K562 (cell line): ENCODE measurements around the gene ODAPH. TPM values are rescaled to one million over a fixed set of nuclear protein-coding genes. Genes with fewer than 3 reads are reported as not detected.

Experiments used
- ATAC-seq: fragments of 200-7000 bp; cut with Tn5 transposase; 3 replicates; pipeline ENCODE4 v1.9.1; 2020; ENCODE audit warnings: moderate library complexity
- BruUV-seq: library from RNA; stranded (reverse); fragments of 400-500 nt; replicated peaks from 2 replicates; lab custom pipeline; 2021; lab: Mats Ljungman, UMichigan
- CTCF ChIA-PET: fragments of 300-600 bp; formaldehyde crosslinking; extraction: SDS; loops from one replicate; lab custom pipeline; 2021; ENCODE audit warnings: low intra/inter-chr PET ratio; lab: Yijun Ruan, JAX
- POLR2A ChIA-PET: fragments of 300-600, 350-650 bp; sonication (Branson Sonifier 250); formaldehyde crosslinking; extraction: SDS; loops from one replicate; lab custom pipeline; 2021; ENCODE audit warnings: antibody characterized with exemption, inconsistent platforms; lab: Yijun Ruan, JAX
- DNase-seq, 4 experiments: peaks; one replicate each; pipeline versions ENCODE4 v3.0.0 to v3.0.0-alpha.2; 2011 to 2018; ENCODE audit warnings: low spot score in 3 of 4, mixed read lengths in 3 of 4; ENCODE audit errors: extremely low read depth in 1 of 4
- FAIRE-seq: peaks from 2 replicates; lab custom pipeline; 2011; peaks lifted over from hg19 to GRCh38; lab: Jason Lieb, UNC
- H2AFZ ChIP-seq: 2 replicates; pipeline ENCODE4 v1.6.0; 2011; ENCODE audit warnings: low read depth, low read length, control low read depth, inconsistent platforms
- H3K27ac ChIP-seq: fragments of 200-600 bp; 3 replicates; pipeline ENCODE4 v1.8.0; 2011; ENCODE audit warnings: low read depth, mild to moderate bottlenecking, control low read depth, inconsistent platforms, low read length, moderate library complexity, mixed read lengths; ENCODE audit errors: extremely low read depth
- H3K27me3 ChIP-seq, 2 experiments: fragments of 300-600 bp in 1 of 2; 2 replicates in 1 of 2; 3 replicates in 1 of 2; pipeline versions ENCODE4 v1.6.0 to v1.8.0; 2011; ENCODE audit warnings: inconsistent platforms in 2 of 2, low read length in 2 of 2, mild to moderate bottlenecking in 1 of 2, mixed read lengths in 1 of 2, moderate library complexity in 1 of 2; ENCODE audit not compliant: control insufficient read depth in 2 of 2, insufficient read depth in 2 of 2
- H3K36me3 ChIP-seq: fragments of 300-600 bp; 3 replicates; pipeline ENCODE4 v1.8.0; 2011; ENCODE audit warnings: mild to moderate bottlenecking, low read length, inconsistent platforms; ENCODE audit not compliant: control insufficient read depth, insufficient read depth
- H3K4me1 ChIP-seq, 2 experiments: fragments of 200-600 bp in 1 of 2; replicated peaks in 1 of 2; 2 replicates in 1 of 2; 3 replicates in 1 of 2; pipeline versions ENCODE4 v1.5.1 to v1.8.0; 2011; ENCODE audit warnings: inconsistent platforms in 2 of 2, low read length in 2 of 2, mild to moderate bottlenecking in 1 of 2, mixed read lengths in 1 of 2, moderate library complexity in 1 of 2; ENCODE audit not compliant: control insufficient read depth in 2 of 2, insufficient read depth in 2 of 2
- H3K4me2 ChIP-seq: 2 replicates; pipeline ENCODE4 v1.6.1; 2011; ENCODE audit warnings: low read length, control low read depth, inconsistent platforms, mixed read lengths; ENCODE audit not compliant: insufficient read depth
- H3K4me3 ChIP-seq: fragments of 200-600 bp; sonication (generic), shearing (Covaris generic); 2 replicates; pipeline ENCODE4 v1.5.1; 2016; ENCODE audit warnings: control low read depth, inconsistent platforms
- H3K79me2 ChIP-seq: fragments of 200-600 bp; 3 replicates; pipeline ENCODE4 v1.8.0; 2011; ENCODE audit warnings: low read length, inconsistent platforms; ENCODE audit not compliant: control insufficient read depth, insufficient read depth
- H3K9ac ChIP-seq, 2 experiments: 2 replicates each; pipeline versions ENCODE4 v1.6.0 to v1.6.1; 2011; ENCODE audit warnings: low read depth in 2 of 2, low read length in 2 of 2, control low read depth in 1 of 2, inconsistent platforms in 1 of 2, mild to moderate bottlenecking in 1 of 2, mixed read lengths in 1 of 2; ENCODE audit not compliant: insufficient read depth in 1 of 2
- H3K9me1 ChIP-seq: one replicate; pipeline ENCODE4 v1.6.0; 2011; ENCODE audit warnings: inconsistent platforms, mild to moderate bottlenecking, low read length, moderate library complexity; ENCODE audit not compliant: control insufficient read depth, insufficient read depth
- H3K9me3 ChIP-seq: replicated peaks from 2 replicates; pipeline ENCODE4 v1.5.1; 2011; ENCODE audit warnings: low read depth, low read length, inconsistent platforms; ENCODE audit not compliant: control insufficient read depth, insufficient read depth
- H4K20me1 ChIP-seq: replicated peaks from 2 replicates; pipeline ENCODE4 v1.6.1; 2011; ENCODE audit warnings: low read length, inconsistent platforms, mixed read lengths; ENCODE audit not compliant: control insufficient read depth, insufficient read depth
- CEBPG ChIP-seq, 3 experiments: fragments of 200-800 bp in 1 of 3; sonication (Bioruptor generic) in 1 of 3; sonication (generic) in 1 of 3; formaldehyde crosslinking in 1 of 3; IDR thresholded peaks in 2 of 3; conservative IDR thresholded peaks in 1 of 3; 2 replicates each; pipeline versions ENCODE4 v1.6.1 to v1.8.0; 2016 to 2022; ENCODE audit warnings: missing compliant biosample characterization in 2 of 3, missing genetic modification characterization in 2 of 3, mild to moderate bottlenecking in 1 of 3, missing genetic modification reagents in 1 of 3
- EP400 ChIP-seq: fragments of 450-650 bp; IDR thresholded peaks from 2 replicates; pipeline ENCODE4 v1.6.1; 2017; ENCODE audit warnings: antibody characterized with exemption, mild to moderate bottlenecking, moderate library complexity
- ZNF512 ChIP-seq: IDR thresholded peaks from 2 replicates; pipeline ENCODE4 v1.6.1; 2016; ENCODE audit warnings: missing genetic modification characterization, missing compliant biosample characterization
- ZNF584 ChIP-seq: fragments of 200-800 bp; sonication (Bioruptor generic); IDR thresholded peaks from 2 replicates; pipeline ENCODE4 v1.6.1; 2016; ENCODE audit warnings: low read depth, mild to moderate bottlenecking, missing genetic modification characterization, missing compliant biosample characterization
- WGBS: fragments of 100-300 bp; shearing (Covaris generic); methylation state at CpG from one replicate; pipeline ENCODE4 v1.1.6; 2016; ENCODE audit warnings: low coverage, mixed read lengths; ENCODE audit not compliant: insufficient coverage; ENCODE audit errors: missing lambda C conversion rate; 5-methylcytosine and 5-hydroxymethylcytosine counted together
- in situ Hi-C: fragments of 300-500 bp; cut with MboI; formaldehyde crosslinking; loops from 4 replicates; pipeline ENCODE4 v1.15.0; 2018; ENCODE audit warnings: inconsistent platforms, mixed read lengths
- intact Hi-C: fragments of 100-400 bp; cut with micrococcal nuclease; formaldehyde crosslinking; loops from 2 replicates; pipeline ENCODE4 v1.14.2; 2022
- polyA plus RNA-seq, 8 experiments: library from polyadenylated mRNA; depleted of rRNA in 4 of 8; stranded (reverse) in 5 of 8; unstranded in 3 of 8; fragments of >200 nt; fragmentation: Nextera tagmentation in 2 of 8; fragmentation: Illumina TruSeq in 1 of 8; extraction: Ambion mirVana in 2 of 8; extraction: Trizol in 1 of 8; gene quantifications; 2 replicates each; pipeline versions ENCODE4 v1.2.1 to v1.2.3, GENCODE V29; 2011 to 2014; ENCODE audit warnings: inconsistent platforms in 1 of 8, missing spikeins in 1 of 8
- total RNA-seq, 7 experiments: library from RNA; depleted of rRNA in 6 of 7; stranded (reverse); fragments of >200 nt in 6 of 7; fragmentation: Illumina TruSeq in 2 of 7; extraction: Trizol in 2 of 7; gene quantifications; 2 replicates each; pipeline versions ENCODE4 v1.2.1 to v1.2.3, GENCODE V29; 2011 to 2021; ENCODE audit warnings: low replicate concordance in 1 of 7

The ODAPH gene
- total and polyA plus RNA-seq, 9 of the 15 experiments (the other 6 are each of a cell fraction or from before 2014, with no cell fraction given), result not detected

- FAIRE-seq, result no peak
- in situ Hi-C loops, result no loop called here
- no TSS peak for BruUV-seq
Observed at GRCh38 chr4:75593393-75593792, 37.5 kb downstream of the ODAPH start.

GRCh38 chr4:75596061-75596460 is 40.2 kb downstream of the ODAPH start:
- no peaks in the 10 kb centered on the region for H3K36me3 ChIP-seq
- no peak overlapping the region for H3K9ac ChIP-seq
- ChIA-PET CTCF (no interaction called here), POLR2A (no interaction called here)
- H3K79me2 ChIP-seq, result no peaks in the 10 kb centered on the region
- FAIRE-seq (no peak), ATAC-seq (no peak)
- H3K4me2 ChIP-seq, result no peak overlapping the region
- H2AFZ ChIP-seq, result no peak overlapping the region
- no peaks in the 10 kb centered on the region for H3K9me3 ChIP-seq
- no peak overlapping the region for H3K4me3 ChIP-seq
- WGBS, result 3% methylated on average over 3 of the region's 3 CpGs
- no peaks in the 10 kb centered on the region; a peak in 1 of 5 replicates for H3K4me1 ChIP-seq
- no peaks in the 10 kb centered on the region for H3K9me1 ChIP-seq
- in situ Hi-C loops, result no loop called here
- no TSS peak for BruUV-seq
- TF ChIP-seq EP400, result no peak
- TF ChIP-seq ZNF512 (tag), result 0 out of 2 replicates have a peak, but pooled peaks have one; percentile 1
- TF ChIP-seq, all 486 proteins: peak for 1
- DNase-seq, result no peak
- intact Hi-C loops, result no loop called here
- H3K27ac ChIP-seq, result no peak overlapping the region
- no peaks in the 10 kb centered on the region for H4K20me1 ChIP-seq
- H3K27me3 ChIP-seq, result no peaks in the 10 kb centered on the region

More at GRCh38 chr4:75593393-75593792, 37.5 kb downstream of the ODAPH start:
- H3K9ac ChIP-seq, result no peak overlapping the region
- no peaks in the 10 kb centered on the region for H3K36me3 ChIP-seq
- ATAC-seq (no peak), DNase-seq (no peak)
- no peak overlapping the region for H3K4me2 ChIP-seq
- no peak overlapping the region for H2AFZ ChIP-seq
- H3K27ac ChIP-seq, result no peak overlapping the region
- H3K79me2 ChIP-seq, result no peaks in the 10 kb centered on the region
- ChIA-PET POLR2A (no interaction called here), CTCF (no interaction called here)
- H3K9me3 ChIP-seq, result no peaks in the 10 kb centered on the region
- H3K4me1 ChIP-seq, result no peaks in the 10 kb centered on the region; a peak in 1 of 5 replicates
- no peaks in the 10 kb centered on the region for H3K27me3 ChIP-seq
- intact Hi-C loops, result no loop called here
- 0% methylated on average over 1 of the region's 1 CpG for WGBS
- no peaks in the 10 kb centered on the region for H4K20me1 ChIP-seq
- H3K4me3 ChIP-seq, result no peak overlapping the region
- TF ChIP-seq ZNF584 (CRISPR knock-in tag) (no peak), CEBPG (CRISPR knock-in tag; IDR thresholded peaks at IDR 0.05) (no peak), CEBPG (tag; conservative IDR thresholded peaks at IDR 0.05 in 1 of 2, IDR thresholded peaks at IDR 0.05 in 1 of 2) (0 out of 4 replicates have a peak, but pooled peaks of 1 of the 2 experiments have one; percentile 52)
- no peaks in the 10 kb centered on the region for H3K9me1 ChIP-seq
